HG03469 (cell line): Measurements from ENCODE around the gene ANKS1A.
"Not testable (repeated sequence)": the region's sequence is repeated elsewhere in the genome, so short reads cannot be mapped to it uniquely, and the experiment has no call there.

ENCODE experiments used
- ATAC-seq: cut with Tn5 transposase; IDR thresholded peaks from one replicate; pipeline ENCODE4 v1.9.1; 2021; ENCODE audit warnings: mild to moderate bottlenecking, moderate library complexity, moderate number of reproducible peaks; ENCODE audit not compliant: unreplicated experiment

The ANKS1A gene

DNA sequence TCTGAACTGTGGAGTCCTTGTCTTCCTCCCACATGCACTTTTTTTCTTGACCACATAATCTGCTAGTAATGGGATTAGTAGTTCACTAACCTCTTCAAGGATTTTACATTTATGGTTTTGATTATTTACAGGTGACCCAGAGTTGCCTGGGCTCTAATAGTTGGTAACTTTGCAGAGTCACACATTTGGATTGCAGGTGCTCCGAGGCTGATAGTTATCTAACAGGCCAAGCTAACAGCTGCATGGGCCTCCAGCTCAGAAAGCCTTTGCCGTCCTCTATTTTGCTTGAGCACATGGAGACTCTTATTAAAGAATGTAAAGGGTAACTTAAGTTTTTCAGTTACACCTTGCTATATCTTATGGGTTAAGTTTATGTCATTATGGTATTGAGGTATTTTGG is 95.4 kb downstream of the ANKS1A start:
- ATAC-seq = no peak

DNA sequence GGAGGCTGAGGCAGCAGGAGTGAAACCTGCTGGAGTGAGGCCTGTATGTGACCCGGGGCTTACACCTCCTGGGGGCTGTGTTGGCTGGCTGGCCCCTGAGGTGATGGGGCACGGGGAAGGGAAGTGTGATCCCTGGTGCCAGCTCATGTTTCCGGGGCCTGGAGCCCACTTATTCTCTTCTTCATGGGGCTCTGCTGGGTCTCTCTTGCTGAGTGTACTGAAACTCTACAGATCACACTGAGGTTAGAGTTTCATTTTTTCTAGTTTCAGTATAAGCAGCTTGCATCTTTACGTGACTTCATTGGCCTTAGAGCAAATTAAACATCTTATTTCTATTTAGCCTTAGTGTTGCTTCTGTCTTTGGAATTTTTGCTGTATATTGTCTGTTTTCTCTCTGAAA is 96.2 kb downstream of the ANKS1A start:
- no peak for ATAC-seq

DNA sequence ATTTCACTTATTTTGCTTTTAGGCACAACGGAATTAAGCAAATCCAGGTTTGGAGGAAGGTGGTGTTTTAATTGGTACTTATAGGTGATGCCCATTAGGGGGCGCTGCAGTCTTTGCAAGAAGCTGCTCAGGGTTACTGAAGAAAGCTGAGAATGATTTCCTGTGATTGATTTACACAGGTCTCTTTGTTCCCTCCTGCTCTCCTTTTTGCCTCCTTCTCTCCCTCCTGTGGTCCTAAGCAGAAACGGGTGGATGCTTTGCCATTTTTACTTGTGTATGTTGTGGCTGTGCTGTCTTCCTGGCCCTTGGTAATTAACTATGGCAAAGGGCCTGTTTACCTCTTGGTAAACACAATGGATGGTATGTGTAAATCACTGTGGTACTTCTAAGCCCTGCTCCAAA is 97.8 kb downstream of the ANKS1A start:
- ATAC-seq = no peak

DNA sequence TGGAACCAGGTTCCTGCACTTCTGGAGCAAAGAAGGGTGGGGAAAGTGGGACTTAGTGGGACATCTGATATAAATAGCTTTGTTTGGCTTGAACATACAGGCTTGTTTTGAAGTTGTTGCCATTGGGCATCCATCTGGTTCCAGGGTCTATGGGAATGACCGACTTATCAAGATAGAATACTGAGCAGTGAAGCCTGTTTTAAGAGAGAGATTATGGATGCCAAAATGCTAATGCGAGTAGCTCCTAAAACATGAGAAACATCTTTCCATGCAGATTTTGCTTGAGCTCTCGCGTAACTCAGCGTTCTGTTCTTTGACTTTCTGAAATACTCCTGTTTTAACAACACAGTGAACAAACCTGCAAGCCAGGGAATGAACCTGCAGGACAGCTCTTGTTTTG is 98.5 kb downstream of the ANKS1A start:
- no peak for ATAC-seq

DNA sequence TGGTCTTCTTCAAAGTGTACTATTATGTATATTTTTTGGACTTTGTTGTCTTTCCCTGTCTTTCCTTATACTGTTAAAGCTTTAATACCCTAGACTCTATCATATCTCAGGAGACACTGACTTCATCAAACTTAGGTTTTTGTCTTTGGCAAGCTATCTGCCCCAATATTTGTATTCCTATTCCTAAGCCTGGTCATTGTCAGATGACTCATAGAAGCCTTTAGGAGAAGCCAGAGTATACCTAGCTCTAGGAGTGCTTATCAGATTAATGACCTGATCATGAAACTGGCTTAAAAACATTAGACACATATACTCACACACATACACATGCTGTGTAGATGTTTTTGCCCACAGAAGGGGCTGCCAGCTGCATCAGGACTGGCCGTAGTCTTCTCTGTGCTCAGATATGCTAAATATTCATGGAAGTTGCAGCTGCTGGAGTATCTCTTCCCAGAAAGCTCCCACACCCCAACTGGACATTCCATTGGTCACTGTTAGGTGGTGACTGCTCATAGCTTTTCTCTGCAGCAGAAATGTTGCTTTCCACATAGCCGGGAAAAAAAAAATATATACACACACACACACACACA is 102.0 kb downstream of the ANKS1A start:
- no peak for ATAC-seq

DNA sequence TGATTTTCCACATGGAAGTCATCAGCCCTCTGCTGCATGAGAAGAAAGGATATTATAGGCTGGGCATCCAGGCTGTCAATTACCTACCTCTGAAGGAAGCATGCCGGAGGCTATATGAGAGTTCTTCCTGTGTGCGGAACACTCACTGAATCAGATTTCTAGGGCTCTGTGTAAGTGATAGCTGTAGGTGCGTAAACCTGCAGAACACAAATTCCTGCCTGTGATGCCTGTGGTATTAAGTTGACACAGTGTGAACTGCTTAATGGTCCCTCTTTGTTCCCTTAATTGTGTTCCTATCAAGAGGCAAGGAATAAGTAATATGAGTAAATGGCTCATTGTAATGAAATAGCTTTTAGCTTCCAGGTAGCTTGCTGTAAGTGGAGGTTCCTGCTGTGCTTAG is 103.3 kb downstream of the ANKS1A start:
- no peak for ATAC-seq

DNA sequence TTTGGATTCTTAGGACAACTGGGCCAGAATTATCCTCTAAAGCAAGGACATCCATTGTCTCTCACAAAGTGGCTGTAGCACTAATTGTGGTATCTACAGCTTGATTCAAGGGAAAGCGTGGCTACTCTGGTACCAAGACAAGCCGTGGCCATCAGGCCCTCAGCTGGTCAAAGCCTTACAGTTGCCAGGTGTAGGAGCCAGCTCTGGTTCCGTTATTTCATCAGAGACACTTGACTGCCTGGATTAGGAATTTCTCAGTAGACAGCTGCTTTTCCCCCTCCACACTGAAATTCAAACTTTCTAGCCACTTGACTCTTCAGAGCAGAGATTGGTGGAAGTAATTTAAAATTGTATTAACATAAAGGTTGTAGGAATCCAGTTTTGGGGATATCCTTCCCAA is 104.2 kb downstream of the ANKS1A start:
- no peak for ATAC-seq

DNA sequence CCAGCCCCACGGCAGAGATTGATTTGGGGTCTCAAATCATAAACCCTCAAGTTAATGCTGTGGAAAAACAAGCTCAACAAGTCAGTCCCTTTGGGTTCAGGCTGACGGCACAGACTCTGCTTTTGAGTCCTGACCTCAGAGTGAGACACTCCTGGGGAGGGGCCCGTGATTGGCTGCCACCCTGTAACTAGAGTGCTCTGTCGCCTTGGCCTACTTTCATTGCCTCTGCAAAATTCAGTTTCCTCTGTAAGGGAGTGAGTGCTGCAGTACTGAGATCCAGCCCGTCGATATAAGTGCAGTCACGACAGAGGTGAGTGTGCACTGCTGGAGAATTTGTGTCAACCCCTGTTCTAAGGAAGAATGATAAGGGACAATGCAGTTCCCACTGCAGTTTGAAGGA is 105.6 kb downstream of the ANKS1A start:
- no peak for ATAC-seq

DNA sequence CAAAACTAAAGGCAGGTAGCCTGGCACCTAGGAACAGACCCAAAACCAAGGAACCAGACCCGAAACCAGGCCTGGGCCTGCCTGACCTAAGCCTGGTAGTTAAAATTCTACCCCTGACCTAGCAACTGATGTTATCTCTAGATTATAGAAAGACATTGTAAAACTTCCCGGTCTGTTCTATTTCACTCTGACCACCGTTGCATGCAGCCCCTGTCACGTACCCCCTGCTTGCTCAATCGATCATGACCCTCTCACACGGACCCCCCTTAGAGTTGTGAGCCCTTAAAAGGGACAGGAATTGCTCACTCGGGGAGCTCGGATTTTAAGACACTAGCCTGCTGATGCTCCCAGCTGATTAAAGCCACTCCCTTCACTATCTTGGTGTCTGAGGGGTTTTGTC is 109.4 kb downstream of the ANKS1A start:
- not testable (repeated sequence) for ATAC-seq

DNA sequence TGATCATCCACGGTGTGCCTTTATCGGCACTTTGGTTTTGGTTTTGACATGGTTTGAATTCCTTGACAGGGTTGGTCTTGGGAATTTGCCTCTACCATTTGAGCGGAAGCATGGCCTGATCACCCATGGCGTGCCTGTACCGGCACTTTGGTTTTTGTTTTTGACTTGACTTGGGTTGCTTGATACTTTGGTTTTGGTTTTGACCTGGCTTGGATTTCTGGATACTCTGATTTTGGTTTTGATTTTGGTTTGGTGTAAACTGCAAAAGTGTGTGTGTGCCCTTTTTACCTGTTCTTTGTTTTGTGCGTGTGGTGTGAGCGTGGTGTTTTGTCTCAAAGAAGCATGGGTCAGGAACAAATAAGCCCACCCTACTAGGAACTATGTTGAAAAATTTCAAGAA is 110.1 kb downstream of the ANKS1A start:
- not testable (repeated sequence) for ATAC-seq

DNA sequence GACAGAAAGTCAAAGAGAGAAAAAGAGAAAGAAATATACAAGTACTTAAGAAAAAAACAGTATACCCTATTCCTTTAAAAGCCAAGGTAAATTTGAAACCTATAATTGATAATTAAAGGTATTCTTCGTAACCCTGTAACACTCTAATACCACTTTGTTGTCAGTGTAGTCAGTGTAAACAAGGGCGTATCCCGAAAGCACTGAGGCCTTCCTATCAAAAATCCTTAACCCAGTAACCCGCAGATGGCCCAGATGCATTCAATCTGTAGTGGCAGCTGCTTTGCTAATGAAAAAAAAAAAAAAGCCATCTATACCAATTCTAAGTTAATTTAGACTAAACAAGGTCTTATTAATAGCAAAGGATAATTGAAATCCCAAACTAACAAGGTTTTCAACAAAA is 110.9 kb downstream of the ANKS1A start:
- ATAC-seq = not testable (repeated sequence)

DNA sequence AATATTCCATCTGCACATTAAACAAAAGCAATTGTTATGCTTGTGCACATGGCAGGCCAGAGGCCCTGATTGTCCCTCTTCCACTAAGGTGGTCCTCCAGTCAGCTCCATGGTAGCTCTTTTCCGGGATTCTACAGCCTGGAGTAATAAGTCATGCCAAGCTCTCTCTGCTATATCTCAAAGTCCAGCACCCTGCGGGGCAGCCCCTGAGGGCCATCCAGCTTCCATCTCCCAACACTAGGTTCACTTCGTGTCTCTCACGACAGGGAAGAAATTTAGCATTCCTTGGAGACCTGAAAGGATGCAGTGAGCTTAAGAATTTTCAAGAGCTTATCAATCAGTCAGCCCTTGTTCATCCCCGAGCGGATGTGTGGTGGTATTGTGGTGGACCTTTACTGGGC is 112.3 kb downstream of the ANKS1A start:
- ATAC-seq = not testable (repeated sequence)

DNA sequence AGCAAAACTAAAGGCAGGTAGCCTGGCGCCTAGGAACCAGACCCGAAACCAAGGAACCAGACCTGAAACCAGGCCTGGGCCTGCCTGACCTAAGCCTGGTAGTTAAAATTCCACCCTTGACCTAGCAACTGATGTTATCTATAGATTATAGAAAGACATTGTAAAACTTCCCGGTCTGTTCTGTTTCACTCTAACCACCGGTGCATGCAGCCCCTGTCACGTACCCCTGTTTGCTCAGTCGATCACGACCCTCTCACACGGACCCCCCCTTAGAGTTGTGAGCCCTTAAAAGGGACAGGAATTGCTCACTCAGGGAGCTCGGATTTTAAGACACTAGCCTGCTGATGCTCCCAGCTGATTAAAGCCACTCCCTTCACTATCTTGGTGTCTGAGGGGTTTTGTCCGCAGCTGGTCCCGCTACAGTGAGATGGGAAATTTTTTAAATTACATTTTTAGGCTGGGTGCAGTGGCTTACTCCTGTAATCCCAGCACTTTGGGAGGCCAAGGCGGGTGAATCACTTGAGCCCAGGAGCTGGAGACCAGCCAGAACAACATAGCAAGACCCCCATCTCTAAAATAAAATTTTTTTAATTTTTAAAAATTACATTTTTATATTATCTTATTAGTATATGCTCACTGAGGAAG is 115.0 kb downstream of the ANKS1A start:
- ATAC-seq = not testable (repeated sequence)

DNA sequence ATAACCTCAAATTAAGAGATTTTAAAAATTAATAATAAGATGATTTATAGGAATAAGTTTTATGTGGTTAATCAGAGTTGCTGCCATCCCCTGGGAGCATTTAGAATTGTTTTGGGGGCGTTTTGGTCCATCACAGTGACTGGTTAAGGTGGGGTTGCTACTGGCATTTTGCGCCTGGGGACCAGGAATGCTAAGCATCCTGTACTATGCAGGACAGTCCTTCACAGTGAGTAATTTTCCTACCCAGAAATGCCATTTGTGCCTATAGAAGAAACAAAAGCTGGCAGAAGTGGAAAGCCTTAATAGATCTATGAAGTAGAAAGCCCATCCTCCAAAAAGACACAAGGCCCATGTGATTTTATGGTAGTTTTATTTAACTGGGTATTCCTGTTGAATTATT is 118.0 kb downstream of the ANKS1A start:
- ATAC-seq = no peak

DNA sequence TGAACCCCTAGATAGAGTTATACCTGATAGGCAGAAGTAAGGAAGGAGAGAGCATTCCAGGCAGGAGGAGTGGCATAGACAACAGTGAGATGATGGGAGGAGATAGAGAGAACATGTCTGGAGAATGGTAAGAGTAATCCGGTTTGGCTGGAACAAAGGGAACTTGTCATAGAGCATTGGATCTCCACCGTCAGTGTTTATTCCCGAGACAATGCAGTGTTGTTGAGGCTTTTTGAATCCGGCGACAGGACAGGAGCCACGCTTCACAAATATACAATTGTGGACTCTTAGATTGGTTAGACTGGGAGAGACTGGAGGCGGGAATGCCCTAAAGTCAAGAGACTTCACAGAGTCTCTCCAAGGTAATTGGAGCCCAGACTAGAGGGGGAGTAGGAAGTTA is 119.8 kb downstream of the ANKS1A start:
- no peak for ATAC-seq

DNA sequence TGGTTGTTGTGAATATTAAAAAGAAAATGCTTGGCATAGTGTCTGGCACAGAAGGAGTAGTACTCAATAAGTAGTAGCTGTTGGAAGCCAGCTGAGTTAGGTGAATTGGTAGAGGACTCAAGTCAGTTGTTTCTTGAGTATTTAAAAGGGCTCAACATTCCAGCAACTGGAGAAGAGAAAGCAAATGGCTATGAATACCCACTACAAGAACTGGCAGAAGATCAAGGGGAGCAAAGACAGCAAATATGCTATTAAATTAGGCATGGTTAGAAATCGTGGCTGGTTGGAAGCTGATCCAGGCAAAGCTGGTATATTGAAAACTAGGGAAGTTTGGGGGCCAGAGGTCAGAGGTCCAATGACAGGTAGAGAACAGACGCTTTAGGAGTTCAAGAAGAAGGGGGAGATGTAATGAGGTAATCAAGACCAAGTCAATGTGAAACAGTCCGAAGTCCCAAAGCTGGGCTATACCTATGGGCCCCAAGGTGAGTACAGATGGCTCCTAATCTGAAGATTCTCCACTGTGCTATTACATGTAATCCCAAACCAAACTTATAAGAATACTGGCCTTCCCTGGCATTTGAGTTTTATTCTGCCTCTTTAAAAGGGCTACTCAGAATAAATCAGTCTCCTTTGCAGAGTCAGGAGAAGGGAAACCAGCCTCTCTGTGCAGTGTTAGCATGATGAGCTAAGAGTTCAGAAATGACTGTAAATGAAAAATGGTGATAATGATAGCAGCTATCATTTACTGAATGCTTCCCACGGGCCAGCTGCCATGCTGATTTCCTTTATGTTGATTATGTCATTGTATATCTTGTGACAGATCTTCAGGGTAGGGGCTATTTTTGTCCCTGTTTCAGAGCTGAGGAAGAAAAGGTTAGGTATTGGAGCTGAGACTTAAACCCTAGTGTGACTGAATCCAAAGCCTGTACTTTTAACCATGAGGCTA is 122.3 kb downstream of the ANKS1A start:
- ATAC-seq = no peak

DNA sequence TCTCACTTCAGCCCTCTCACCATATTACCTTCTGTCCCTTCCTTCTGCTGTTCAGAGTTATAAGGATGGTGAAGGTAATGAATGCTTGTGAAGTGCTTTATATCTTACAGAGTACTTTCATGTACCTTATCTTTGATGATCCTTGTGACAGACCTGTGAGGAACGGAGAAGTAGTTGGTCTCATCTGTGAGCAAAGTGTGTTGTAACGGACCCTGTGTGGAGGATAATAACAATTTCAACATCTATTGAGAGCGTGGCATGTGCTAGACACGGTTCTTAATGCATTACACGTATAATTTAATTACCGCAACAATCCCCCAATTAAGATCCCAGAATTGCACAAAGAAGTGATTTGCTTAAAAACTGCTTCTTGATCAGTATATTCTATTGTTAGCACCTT is 124.6 kb downstream of the ANKS1A start:
- ATAC-seq = no peak

DNA sequence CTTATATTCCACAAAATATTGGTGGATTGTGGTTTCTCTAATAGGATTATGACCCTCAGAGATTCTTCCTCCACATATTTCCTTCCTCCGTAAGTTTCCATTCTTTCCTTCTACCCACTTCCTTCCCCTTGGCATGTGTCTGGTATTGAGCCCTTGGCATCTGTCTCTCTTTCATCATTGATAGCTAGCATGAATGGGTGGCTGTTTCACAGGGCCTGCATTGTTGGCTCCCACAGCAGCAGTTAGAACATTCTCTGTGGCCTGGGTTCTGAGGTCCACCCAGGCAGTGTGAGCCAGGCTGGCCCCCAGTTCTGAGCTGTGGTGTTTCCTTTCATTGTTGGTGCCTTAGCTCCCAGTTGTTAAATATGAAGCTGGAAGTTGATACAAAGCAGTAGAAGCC is 125.3 kb downstream of the ANKS1A start:
- no peak for ATAC-seq

DNA sequence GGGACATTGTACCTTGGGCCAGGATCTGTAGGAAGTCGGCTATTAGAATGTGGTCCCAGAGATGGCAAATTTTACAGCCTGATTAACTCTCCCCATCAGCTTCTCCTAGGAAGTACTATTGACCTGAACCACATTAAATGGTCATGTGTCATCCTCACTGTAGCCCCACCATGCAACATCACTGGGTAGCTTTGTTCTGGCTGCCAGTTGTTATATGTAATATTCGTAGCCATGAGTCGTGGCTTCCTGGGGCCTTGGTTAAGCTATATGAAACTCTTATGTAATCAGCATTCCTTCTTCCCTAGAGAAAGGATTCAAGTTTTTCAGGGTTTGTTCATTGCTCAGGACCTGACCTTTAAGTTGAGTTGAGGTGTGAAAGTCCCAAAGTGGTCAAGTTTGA is 125.7 kb downstream of the ANKS1A start:
- ATAC-seq = no peak

DNA sequence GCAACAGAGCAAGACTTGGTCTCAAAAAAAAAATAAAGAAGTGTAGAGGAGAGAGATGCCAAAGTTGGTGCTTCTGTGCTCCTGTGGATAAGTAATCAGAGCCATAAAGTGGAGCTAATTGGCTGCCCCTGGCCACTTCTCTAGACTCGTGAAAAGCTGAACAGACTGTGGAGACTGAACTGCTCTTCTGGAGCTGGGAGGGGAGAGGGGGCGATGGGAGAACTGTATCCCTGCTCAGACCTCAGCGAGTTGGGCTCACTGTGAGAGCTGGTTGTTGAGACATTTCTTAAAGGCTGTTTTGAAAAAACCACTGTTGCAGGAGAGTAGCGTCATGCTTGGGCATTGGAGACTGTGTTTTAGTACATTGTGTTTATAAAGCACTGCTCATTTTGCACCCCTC is 126.4 kb downstream of the ANKS1A start:
- no peak for ATAC-seq

DNA sequence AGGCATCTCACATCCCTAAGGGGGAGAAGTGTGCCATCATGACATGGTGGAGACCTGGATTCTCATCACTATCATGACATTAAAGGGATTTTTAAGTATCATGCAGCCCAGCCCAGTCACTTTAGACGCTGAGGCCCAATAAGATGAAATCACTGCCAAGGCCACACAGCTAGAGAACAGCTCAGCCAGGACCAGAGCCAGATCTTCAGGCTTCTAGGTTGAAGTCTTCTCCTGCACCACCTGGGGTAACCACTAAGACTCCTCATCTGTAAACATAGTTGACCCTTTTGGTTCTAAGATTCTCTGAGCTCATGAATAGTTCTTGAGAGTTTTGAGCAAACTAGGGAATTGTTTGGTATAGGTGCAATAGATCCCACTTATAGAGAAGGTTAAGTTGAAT is 126.9 kb downstream of the ANKS1A start:
- no peak for ATAC-seq
